Liver (tissue), 9 donors: ENCODE results near the gene CST8. TPM values are rescaled to one million over a fixed set of nuclear protein-coding genes. Genes with fewer than 3 reads are reported as not detected.

ENCODE experiments used
- DNase-seq: peaks from one replicate; pipeline ENCODE4 v3.0.0-alpha.2; 2017; ENCODE audit warnings: low spot score
- H3K27ac ChIP-seq, 2 donors: one replicate each; pipeline ENCODE4 v1.7.0; 2013; ENCODE audit warnings: inconsistent platforms in 2 of 2, low read length in 2 of 2, control low read depth in 1 of 2, low read depth in 1 of 2, mild to moderate bottlenecking in 1 of 2
- H3K27me3 ChIP-seq, 4 donors: one replicate each; pipeline versions ENCODE4 v1.6.1 to v1.7.0; 2013; ENCODE audit warnings: low read length in 3 of 4, inconsistent platforms in 1 of 4, mild to moderate bottlenecking in 1 of 4, moderate library complexity in 1 of 4; ENCODE audit not compliant: control insufficient read depth in 4 of 4, insufficient read depth in 4 of 4
- H3K36me3 ChIP-seq, 4 donors: one replicate each; pipeline versions ENCODE4 v1.6.1 to v1.7.0; 2013; ENCODE audit warnings: low read length in 3 of 4, mild to moderate bottlenecking in 3 of 4, low read depth in 1 of 4, moderate library complexity in 1 of 4; ENCODE audit not compliant: control insufficient read depth in 4 of 4, insufficient read depth in 3 of 4
- H3K4me1 ChIP-seq, 4 donors: one replicate each; pipeline versions ENCODE4 v1.6.1 to v1.7.0; 2013; ENCODE audit warnings: low read length in 3 of 4, mild to moderate bottlenecking in 3 of 4, moderate library complexity in 1 of 4; ENCODE audit not compliant: control insufficient read depth in 4 of 4, insufficient read depth in 4 of 4
- H3K4me3 ChIP-seq, 3 donors: one replicate each; pipeline versions ENCODE4 v1.6.1 to v1.7.0; 2013; ENCODE audit warnings: low read length in 3 of 3, control low read depth in 1 of 3, low read depth in 1 of 3, mild to moderate bottlenecking in 1 of 3
- H3K9ac ChIP-seq, 2 donors: one replicate each; pipeline ENCODE4 v1.7.0; 2013; ENCODE audit warnings: low read length in 2 of 2, mild to moderate bottlenecking in 2 of 2, moderate library complexity in 2 of 2, control low read depth in 1 of 2, low read depth in 1 of 2
- H3K9me3 ChIP-seq, 4 donors: one replicate each; pipeline versions ENCODE4 v1.6.1 to v1.7.0; 2013; ENCODE audit warnings: low read length in 3 of 4; ENCODE audit not compliant: control insufficient read depth in 4 of 4
- ATF3 ChIP-seq: IDR thresholded peaks from 2 replicates; pipeline ENCODE4 v1.6.1; 2016; ENCODE audit warnings: antibody characterized with exemption
- EGR1 ChIP-seq, 2 donors: IDR thresholded peaks; 2 replicates each; pipeline ENCODE4 v1.6.1; 2016 to 2018; ENCODE audit warnings: antibody characterized with exemption in 2 of 2, low read depth in 2 of 2
- FOXA1 ChIP-seq: IDR thresholded peaks from 2 replicates; pipeline ENCODE4 v1.6.1; 2016; ENCODE audit warnings: antibody characterized with exemption
- FOXA2 ChIP-seq: IDR thresholded peaks from 2 replicates; pipeline ENCODE4 v1.6.1; 2016; ENCODE audit warnings: antibody characterized with exemption
- GABPA ChIP-seq, 2 donors: IDR thresholded peaks in 1 of 2; conservative IDR thresholded peaks in 1 of 2; 2 replicates each; pipeline ENCODE4 v1.6.1; 2016; ENCODE audit warnings: antibody characterized with exemption in 2 of 2, mild to moderate bottlenecking in 1 of 2, moderate library complexity in 1 of 2
- HNF4A ChIP-seq, 2 donors: conservative IDR thresholded peaks; 2 replicates each; pipeline ENCODE4 v1.6.1; 2016; ENCODE audit warnings: antibody characterized with exemption in 2 of 2, mild to moderate bottlenecking in 2 of 2
- HNF4G ChIP-seq: IDR thresholded peaks from 2 replicates; pipeline ENCODE4 v1.6.1; 2016; ENCODE audit warnings: antibody characterized with exemption
- NR2F2 ChIP-seq: IDR thresholded peaks from 2 replicates; pipeline ENCODE4 v1.6.1; 2016; ENCODE audit warnings: antibody characterized with exemption
- RAD21 ChIP-seq, 2 donors: IDR thresholded peaks; 2 replicates each; pipeline ENCODE4 v1.6.1; 2016; ENCODE audit warnings: antibody characterized with exemption in 2 of 2, mild to moderate bottlenecking in 2 of 2
- SP1 ChIP-seq: IDR thresholded peaks from 2 replicates; pipeline ENCODE4 v1.6.1; 2018; ENCODE audit warnings: antibody characterized with exemption, mild to moderate bottlenecking
- TAF1 ChIP-seq: conservative IDR thresholded peaks from 2 replicates; pipeline ENCODE4 v1.6.1; 2016; ENCODE audit warnings: antibody characterized with exemption, mild to moderate bottlenecking
- YY1 ChIP-seq: IDR thresholded peaks from 2 replicates; pipeline ENCODE4 v1.6.1; 2016; ENCODE audit warnings: antibody characterized with exemption, mild to moderate bottlenecking
- WGBS: extraction: QIAGEN DNeasy Blood & Tissue Kit; methylation state at CpG from one replicate; pipeline ENCODE4 v1.1.7; 2013; 5-methylcytosine and 5-hydroxymethylcytosine counted together
- polyA plus RNA-seq, 2 donors: library from polyadenylated mRNA; stranded (reverse) in 1 of 2; unstranded in 1 of 2; fragments of 200-250 nt in 1 of 2; fragments of >200 nt in 1 of 2; fragmentation: Nextera tagmentation in 1 of 2; extraction: Ambion mirVana in 1 of 2; gene quantifications; one replicate each; pipeline versions ENCODE4 v1.2.1 to v1.2.3, GENCODE V29; 2013 to 2015
- total RNA-seq, 2 donors: library from RNA; depleted of rRNA; stranded (reverse); fragments of >200 nt; gene quantifications; one replicate each; pipeline ENCODE4 v1.2.3, GENCODE V29; 2014
- TF ChIP-seq, protein P1 (sequence below): IDR thresholded peaks from 2 replicates; pipeline ENCODE4 v1.6.1; 2016; ENCODE audit warnings: antibody characterized with exemption
- TF ChIP-seq, protein P2 (sequence below): IDR thresholded peaks from 2 replicates; pipeline ENCODE4 v1.6.1; 2016; ENCODE audit warnings: antibody characterized with exemption
- donor health status: healthy.
- donor health status: healthy.
- donor health status: healthy.
- donor health status: healthy.
- donor health status: healthy.

Gene CST8
- total and polyA plus RNA-seq, 4 donors = not detected

DNA sequence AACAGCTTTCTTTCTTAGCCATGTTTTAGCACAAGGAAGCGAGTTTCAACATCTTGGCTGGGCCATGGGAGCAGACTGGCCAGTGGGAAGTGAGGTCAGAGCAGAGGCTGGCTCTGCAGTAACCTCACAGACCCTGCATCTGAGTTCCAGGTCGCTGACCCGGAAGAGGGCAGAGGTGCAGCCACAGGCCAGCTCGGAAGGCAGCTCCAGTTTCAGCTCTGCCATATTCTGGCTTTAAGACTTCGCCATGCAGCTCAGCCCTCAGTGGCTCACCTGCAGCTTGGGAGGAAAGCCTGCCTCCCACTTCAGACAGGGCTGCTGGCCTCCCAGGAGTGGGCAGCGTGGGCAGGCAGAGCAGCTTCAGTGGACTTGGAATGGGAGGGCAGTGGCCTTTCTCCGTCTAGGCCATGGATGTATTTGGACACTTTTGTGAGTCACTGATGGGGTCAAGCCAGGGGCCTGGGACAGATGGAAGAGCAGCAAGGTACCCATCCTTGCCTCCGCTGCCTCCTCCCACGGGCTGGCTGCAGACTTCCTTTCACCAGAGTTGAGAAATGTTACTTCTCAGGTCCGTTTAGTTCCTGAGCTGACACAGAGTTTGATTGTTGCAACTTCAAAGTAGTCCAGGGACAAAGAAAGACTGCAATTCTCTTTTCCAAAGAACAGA lies 18.5 kb downstream of the CST8 start:
- TF ChIP-seq FOXA1 = no peak
- H3K4me1 ChIP-seq = no peaks in the 10 kb centered on the region
- WGBS = 74% methylated on average over 10 of the region's 10 CpGs
- no peaks in the 10 kb centered on the region for H3K9me3 ChIP-seq
- no peaks in the 10 kb centered on the region for H3K36me3 ChIP-seq
- no peak for DNase-seq
- H3K4me3 ChIP-seq = no peak overlapping the region
- H3K27me3 ChIP-seq = peaks cover 0 to 9% (median under 1%) of the 10 kb centered on the region in 4 donors
- no peak overlapping the region for H3K9ac ChIP-seq
- no peak overlapping the region for H3K27ac ChIP-seq

DNA sequence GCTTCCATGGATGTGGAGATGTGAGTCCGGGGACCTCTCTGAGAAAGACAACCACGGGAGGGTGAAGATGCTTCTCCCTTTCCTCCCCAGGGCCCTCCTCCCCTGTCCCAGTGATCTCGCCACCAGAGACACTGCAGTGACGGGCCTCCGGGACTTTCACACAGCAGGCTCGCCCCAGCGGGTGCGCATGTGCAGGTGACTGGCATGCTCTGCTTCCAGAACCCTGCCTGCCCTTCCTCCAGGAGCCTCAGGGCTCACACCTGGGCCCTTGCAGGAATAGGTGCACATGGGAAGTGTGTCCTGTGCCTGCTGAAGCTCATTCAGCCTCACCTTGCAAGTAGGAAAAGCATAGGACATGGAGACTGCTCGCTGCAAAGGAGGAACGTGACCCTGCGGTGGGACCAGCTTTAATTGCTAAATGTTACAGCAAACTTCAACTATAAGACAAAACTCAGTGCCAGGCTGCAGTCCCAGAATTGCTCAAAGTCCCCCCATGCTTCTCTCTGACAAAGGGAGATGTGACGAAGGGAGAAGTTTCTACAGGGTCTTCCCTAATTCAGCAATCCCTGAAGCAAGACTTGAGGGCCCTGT lies 19.2 kb downstream of the CST8 start:
- Histone ChIP-seq H3K27ac (no peak overlapping the region), H3K36me3 (no peaks in the 10 kb centered on the region), H3K4me1 (no peaks in the 10 kb centered on the region), H3K27me3 (peaks cover 0 to 9% (median under 1%) of the 10 kb centered on the region in 4 donors), H3K9me3 (no peaks in the 10 kb centered on the region), H3K9ac (no peak overlapping the region), H3K4me3 (no peak overlapping the region)
- DNase-seq = no peak
- WGBS = 89% methylated on average over 12 of the region's 12 CpGs
- TF ChIP-seq EGR1 (IDR thresholded peaks at IDR 0.05; ENCODE audit: low read depth in 2 of 2) (no peak), TAF1 (no peak)

DNA sequence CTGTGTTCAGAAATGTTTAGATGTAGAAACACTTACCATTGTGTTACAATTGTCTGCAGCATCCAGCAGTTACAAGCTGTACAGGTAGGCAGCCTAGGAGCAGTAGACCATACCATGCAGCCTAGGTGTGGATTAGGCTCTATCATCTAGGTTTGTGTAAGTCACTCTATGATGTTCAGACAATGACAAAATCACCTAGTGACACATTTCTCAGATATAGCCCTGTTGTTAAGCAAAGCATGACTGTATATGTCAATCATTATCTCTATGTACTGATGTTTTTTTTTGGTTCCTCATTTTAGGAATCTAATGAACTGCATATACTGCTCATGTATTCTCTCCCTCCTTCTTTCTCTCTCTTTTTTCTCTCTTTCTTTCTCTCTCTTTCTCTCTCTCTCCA lies 22.2 kb downstream of the CST8 start:
- Histone ChIP-seq H3K4me1 (no peaks in the 10 kb centered on the region), H3K9ac (no peak overlapping the region), H3K27ac (no peak overlapping the region), H3K9me3 (no peaks in the 10 kb centered on the region), H3K36me3 (no peaks in the 10 kb centered on the region), H3K27me3 (no peaks in the 10 kb centered on the region), H3K4me3 (no peak overlapping the region)
- DNase-seq = no peak
- TF ChIP-seq RAD21 (IDR thresholded peaks at IDR 0.05) (no peak), HNF4G (no peak), NR2F2 (no peak), YY1 (no peak), GABPA (IDR thresholded peaks at IDR 0.05 in 1 of 2, conservative IDR thresholded peaks at IDR 0.05 in 1 of 2) (no peak), HNF4A (conservative IDR thresholded peaks at IDR 0.05) (no peak), TAF1 (no peak), ATF3 (no peak), FOXA2 (no peak), SP1 (no peak), FOXA1 (no peak)
- TF ChIP-seq, protein P1, sequence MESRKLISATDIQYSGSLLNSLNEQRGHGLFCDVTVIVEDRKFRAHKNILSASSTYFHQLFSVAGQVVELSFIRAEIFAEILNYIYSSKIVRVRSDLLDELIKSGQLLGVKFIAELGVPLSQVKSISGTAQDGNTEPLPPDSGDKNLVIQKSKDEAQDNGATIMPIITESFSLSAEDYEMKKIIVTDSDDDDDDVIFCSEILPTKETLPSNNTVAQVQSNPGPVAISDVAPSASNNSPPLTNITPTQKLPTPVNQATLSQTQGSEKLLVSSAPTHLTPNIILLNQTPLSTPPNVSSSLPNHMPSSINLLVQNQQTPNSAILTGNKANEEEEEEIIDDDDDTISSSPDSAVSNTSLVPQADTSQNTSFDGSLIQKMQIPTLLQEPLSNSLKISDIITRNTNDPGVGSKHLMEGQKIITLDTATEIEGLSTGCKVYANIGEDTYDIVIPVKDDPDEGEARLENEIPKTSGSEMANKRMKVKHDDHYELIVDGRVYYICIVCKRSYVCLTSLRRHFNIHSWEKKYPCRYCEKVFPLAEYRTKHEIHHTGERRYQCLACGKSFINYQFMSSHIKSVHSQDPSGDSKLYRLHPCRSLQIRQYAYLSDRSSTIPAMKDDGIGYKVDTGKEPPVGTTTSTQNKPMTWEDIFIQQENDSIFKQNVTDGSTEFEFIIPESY = no peak
- TF ChIP-seq, protein P2, sequence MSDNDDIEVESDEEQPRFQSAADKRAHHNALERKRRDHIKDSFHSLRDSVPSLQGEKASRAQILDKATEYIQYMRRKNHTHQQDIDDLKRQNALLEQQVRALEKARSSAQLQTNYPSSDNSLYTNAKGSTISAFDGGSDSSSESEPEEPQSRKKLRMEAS = no peak
